NCI-H128 (cell line): Measurements from ENCODE around the gene SLC45A3.

Source experiments
- DNase-seq: peaks from one replicate; lab custom pipeline; 2025; ENCODE audit not compliant: unreplicated experiment; lab: John Stamatoyannopoulos, UW

SLC45A3 gene

DNA sequence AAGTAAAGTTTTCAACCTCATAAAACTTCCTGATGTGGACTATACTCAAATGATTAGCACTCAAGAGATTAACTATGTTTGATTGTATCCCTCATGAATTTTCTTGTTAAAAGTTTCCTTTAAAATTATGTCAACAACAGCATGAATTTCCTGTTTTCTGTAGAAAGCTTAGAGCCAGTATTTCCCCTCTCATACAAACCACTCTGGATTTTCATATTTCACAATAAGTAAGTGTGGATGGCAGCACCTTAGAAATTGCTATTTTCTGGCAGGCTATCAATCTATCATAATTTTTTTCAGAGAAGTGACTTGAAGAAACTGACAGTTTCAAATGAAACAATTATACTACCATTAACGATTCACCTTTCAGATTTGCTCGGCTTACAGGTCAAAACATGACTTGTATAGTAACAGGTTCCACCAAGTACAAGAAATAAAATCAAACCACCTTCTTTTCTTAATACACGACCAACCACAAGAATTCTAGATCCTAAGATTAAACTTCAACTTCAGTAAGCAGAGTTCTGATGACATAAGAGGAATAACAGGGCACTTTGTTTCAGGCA, 69.3 kb downstream of the SLC45A3 start:
- no peak for DNase-seq

- DNase-seq, result no peak
These were observed 70.3 kb downstream of the SLC45A3 start for GRCh38 chr1:205610036-205610435.
